ENCODE measurements around the gene CAPZB.
"Not testable (repeated sequence)": the region's sequence is repeated elsewhere in the genome, so short reads cannot be mapped to it uniquely, and the experiment has no call there.

Gene CAPZB

DNA sequence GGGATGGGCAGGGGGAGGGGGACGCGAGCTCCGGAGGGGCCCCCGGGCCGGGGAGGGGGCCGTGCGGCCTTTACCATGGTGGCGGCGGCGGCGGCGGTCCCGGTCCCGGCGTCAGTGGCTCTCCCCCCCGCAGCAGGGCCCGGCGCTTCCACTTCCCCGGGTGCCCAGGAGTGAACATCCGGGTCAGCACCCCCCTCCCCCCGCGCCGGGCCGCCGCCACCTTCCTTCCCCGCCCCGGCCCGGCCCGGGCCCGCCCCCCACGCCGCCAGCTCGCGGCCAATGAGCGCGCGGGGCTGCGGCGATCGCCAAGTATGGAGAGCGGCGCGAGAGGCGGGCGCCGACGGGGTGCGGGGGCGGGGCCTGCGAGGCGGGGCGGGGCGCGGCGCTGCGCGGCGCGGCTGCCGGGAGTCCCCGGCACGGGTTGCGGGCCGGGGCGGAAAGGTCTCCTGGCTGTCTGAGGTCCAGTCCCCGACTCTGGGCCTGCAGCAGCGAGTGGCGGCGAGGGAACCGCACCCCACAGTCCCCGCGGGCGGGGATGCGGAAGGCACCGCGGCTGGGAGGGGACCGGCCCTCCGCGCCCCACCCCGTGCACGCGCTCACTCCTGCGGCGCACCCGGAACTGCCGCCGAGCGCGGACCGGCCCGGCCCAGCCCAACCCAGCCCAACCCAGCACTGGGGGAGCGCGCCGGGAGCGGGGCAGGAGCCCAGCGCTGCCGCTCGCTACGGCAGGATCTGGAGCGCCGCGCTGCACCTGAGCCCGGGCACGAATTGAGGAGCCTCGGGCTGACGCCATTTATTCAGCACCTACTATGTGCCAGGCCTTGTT lies at the start of gene CAPZB:
Gene CAPZB (minus strand): TSS at position 178 of the 826 bp plus-strand sequence. CDS start 101 bp downstream, at position 77.
- peak; percentile 94 for DNase-seq (ENCODE audit: low read depth)

DNA sequence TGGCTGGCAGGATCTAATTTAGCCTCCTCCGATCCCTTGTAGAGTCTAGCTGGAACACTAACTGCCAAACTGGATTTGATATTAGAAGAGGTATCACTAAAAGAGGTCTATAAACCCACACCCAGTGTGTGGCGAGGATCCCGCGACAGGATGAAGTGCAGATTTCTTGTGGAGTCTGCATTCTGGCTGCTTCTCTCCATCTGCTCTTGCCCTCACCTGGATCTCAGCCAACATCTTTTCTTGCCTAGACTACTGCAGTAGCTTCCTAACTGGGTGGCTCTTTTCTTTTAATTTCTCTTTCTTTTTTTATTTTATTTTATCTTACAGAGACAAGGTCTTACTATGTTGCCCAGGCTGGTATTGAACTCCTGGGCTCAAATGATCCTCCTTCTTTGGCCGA lies 48.9 kb upstream of the CAPZB start:
- DNase-seq (ENCODE audit: low read depth): no peak

DNA sequence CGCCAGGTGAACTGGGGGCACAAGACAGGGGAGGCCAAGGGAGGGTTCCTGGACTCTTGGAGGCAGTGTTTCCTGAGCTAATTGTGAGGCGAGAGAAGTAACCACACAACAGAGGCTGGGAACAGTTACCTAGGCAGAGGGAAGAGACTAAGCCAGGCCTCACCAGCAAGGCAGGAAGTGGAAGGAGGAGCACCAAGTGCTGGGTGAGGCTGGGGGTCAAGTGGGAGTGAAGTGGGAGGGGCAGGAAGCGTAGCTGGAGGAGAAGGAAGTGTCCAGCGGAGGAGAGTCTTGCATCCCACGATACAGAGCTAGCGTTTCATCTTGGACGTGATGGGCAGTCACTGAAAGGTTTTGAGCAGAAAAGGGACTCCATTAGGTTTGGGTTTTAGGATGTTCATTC lies 48.3 kb upstream of the CAPZB start:
- DNase-seq (ENCODE audit: low read depth): no peak

DNA sequence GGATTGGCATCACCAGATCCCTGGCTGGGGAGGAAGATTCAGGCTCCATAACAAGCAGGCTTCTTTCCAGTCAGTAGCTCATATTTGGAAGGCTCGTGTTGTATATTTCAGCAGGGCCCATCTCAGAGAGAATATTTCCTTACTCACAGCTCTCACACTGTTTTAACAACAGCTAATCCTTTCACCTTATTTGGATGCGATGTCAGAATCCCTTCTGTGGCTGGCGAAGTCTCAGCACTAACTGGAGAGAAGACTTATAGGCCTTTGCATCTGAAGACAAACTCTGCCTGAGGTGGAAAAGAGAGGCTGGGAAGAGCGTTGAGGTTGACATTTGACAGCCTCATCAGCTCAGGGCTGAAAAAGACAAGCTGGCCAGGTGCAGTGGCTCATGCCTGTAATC lies 47.2 kb upstream of the CAPZB start:
- DNase-seq (ENCODE audit: low read depth): no peak

DNA sequence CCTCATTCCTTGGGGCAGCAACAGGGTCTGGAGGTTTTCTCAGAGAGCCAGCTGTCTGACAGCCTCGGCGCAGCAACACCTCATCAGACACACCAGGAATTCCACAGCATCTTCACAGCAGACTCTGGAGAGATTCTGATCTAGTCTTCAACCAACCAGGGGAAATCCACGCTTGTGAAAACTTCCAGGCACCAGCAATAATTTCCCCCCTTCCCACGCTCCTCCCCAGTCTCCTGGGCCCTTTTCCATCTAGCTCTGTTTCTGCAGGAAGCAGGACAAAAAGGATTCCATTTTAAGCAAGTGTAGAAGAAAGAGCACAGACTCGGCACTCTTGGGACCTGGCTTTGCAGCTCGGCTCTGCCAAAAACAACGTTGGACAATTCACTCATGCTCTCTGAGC lies 44.3 kb upstream of the CAPZB start:
- DNase-seq (ENCODE audit: low read depth): no peak

DNA sequence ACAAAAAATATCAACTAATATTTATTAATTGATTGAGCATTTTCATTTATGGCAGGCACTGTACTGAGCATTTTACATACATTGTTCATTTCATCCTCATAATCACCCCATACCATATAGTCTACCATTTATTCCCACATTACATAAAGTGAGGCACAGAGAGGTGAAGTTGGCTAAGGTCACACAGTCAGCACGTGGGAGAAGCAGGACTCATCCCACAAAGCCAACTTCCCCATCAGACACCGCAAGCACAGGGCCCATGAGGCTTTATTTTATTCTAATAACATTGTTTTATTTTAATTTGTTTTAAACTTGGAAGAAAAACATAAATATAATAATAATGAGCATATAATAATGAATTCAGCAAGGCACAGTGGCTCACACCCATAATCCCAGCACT lies 43.1 kb upstream of the CAPZB start:
- DNase-seq (ENCODE audit: low read depth): no peak

DNA sequence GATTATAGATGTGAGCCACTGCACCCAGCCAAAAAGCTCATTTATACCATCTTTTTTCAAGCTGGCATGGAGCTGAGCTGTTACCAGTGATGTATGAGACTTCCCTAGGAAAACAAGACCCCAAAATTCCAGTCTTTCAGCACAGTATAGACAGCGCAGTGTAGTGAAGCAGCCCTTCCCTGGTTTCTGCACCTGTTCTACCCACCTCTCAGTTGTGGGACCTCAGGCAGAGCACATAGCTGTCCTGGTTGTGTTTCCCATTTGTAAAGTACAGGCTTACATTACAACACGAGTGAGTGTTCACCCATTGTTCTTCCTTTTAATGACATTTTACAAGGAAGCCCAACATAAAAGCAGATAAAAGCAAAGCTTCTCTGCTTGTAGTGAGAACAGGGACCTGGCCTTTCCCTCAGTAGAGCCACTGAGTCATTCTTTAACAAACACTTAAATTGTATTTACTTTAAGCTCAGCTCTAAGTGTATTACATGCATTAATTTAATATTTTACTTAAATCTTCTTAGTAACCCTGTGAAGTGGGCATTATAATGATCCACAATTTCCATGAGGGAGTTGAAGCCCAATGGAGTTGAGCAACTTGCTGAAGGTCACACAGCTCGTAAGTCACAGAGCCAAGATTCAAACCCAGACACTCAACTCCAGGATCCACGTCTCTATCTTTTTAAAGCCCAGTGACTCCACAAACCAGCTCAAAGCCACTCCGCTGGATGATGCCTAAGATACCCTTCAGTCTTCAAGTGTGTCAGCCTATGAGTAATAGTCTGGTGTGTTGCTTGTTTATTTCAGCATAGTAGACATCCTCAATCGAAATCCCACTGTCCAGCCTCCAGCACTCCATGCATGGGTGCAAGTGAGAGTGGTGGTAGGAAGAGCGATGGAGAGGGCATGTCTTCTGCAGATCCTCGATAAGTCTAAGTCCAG lies 40.5 kb upstream of the CAPZB start:
- DNase-seq (ENCODE audit: low read depth): no peak

DNA sequence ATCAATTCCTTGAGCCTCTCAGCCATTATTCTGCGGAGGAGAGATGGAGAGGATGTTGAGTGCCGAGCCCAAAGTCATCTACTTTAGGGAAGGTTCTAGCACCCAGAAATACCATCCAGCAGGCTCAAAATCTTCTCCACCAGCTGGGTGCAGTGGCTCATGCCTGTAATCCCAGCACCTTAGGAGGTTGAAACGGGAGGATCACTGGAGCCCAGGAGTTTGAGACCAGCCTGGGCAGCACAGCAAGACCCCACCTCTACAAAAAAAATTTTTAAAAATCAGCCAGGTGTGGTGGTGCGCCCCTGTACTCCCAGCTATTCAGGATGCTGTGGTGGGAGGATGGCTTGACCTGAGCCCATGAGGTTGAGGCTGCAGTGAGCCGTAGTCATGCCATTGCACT lies 39.5 kb upstream of the CAPZB start:
- DNase-seq (ENCODE audit: low read depth): no peak

DNA sequence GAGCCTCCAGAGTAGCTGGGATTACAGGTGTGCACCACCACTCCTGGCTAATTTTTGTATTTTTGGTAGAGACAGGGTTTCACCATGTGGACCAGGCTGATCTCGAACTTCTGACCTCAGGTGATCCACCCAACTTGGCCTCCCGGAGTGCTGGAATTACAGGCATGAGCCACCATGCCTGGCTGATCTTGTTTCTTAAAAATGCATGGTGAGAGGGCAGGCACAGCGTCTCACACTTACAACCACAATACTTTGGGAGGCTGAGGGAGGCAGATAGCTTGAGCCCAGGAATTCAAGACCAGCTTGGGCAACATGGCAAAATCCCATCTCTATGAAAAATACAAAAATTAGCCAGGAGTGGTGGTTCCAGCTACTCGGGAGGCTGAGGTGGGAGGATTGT lies 37.2 kb upstream of the CAPZB start:
- DNase-seq (ENCODE audit: low read depth): not testable (repeated sequence)

DNA sequence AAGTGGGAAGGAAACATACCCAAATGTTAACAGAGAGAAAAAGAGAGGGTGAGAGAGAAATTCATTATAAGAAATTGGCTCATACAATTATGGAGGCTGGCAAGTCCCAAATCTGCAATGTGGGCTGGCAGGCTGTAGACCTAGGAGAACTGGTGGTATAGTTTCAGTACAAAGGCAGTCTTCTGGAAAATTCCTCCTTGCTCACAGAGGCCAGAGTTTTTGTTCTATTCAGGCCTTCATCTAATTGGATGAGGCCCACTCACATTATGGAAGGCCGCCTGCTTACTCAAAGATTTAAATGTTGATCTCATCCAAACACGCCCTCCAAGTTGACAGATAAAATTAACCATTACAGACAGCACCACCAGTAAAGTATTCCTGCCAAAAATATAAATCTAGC lies 36.1 kb upstream of the CAPZB start:
- no peak for DNase-seq (ENCODE audit: low read depth)

DNA sequence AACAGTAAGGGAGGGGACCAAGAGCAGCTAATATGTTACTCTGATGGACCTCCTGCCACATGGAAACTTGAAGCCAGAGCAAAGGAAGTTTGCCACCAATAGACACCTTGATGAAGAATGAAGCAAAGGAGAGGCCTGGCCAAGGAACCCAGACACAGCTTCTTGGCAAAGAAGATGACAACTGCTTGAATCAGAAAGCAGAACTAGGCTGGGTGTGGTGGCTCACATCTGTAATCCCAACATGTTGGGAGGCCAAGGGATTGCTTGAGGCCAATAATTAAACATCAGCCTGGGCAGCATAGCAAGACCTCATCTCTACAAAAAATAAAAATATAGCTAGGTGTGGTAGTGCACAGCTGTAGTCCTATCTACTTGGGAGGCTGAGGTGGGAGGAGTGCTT lies 31.7 kb upstream of the CAPZB start:
- DNase-seq (ENCODE audit: low read depth): no peak

DNA sequence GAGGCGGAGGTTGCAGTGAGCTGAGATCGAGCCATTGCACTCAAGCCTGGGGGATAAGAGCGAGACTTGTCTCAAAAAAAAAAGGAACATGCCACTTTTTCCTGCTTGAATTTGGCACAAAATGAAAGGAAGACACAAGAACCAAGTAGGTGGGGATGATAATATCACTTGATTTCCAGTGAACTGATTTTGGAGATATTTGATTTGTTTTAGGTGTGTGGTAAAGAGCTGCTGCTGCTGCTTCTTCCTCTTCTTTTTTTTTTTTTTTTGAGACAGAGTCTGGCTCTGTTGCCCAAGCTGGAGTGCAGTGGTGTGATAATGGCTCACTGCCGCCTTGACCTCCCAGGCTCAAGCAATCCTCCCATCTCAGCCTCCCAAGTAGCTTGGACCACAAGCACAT lies 29.9 kb upstream of the CAPZB start:
- DNase-seq (ENCODE audit: low read depth): no peak

DNA sequence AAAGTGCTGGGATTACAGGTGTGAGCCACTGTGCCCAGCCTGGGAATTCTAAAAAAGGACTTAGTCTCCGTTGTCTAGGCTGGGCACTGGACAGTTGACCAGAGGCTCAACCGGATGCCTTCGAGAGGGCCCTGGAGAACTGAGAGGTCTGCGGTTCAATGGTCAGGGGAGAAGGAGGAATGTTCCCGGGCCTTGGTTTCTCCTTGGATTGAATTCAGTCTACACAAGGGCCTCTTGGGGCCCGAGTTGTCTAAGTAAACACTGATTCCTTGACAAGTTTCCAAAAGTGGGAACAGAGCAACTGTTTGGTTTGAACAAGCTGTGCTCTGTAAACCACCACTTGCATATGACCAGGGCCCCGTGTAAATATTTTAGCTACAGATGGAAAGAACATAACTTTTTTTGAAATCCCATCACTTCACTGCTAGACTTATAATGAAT lies 29.1 kb upstream of the CAPZB start:
- no peak for DNase-seq (ENCODE audit: low read depth)

DNA sequence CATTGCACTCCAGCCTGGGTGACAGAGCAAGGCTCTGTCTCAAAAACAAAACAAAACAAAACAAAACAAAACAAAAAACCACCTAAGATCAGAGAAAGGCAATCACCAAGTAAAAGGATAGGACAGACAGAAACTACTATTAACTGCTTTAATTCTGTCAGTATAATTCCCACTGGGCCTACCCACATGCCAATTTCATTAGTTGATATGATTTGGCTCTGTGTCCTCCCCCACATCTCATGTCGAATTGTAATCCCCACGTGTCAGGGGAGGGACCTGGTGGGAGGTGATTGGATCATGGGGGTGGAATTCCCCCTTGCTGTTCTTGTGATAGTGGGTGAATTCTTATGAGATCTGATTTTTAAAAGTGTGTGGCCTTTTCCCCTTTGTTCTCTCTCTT lies 27.2 kb upstream of the CAPZB start:
- DNase-seq (ENCODE audit: low read depth): no peak

DNA sequence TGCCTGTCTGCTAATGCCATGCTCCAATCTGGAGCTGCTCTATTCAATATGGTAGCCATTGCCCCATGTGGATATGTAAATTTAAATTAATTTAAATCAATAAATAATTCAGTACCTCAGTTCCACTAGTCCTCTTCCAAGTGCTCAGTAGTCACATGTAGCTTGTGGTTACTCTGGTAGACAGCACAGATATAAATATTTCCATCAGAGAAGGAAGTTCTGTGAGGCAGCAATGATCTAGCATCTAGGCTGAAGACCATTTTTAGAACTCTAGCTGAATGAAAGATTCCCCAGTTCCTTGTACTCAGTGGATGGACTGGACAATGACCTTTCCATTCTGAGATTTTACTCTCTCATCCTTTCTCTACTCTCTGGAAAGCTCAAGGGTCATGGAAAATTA lies 25.8 kb upstream of the CAPZB start:
- DNase-seq (ENCODE audit: low read depth): no peak

DNA sequence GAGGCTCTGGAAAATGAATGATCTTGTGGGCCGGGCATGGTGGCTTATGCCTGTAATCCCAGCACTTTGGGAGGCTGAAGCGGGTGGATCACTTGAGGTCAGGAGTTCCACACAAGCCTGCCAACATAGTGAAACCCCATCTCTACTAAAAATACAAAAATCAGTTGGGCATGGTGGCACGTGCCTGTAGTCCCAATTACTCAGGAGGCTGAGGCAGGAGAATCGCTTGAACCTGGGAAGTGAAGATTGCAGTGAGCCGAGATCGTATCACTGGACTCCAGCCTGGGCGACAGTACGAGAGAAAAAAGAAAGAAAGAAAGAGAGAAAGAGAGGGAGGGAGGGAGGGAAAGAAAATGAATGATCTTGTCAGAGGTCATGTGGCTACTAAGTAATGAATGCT lies 24.3 kb upstream of the CAPZB start:
- not testable (repeated sequence) for DNase-seq (ENCODE audit: low read depth)

DNA sequence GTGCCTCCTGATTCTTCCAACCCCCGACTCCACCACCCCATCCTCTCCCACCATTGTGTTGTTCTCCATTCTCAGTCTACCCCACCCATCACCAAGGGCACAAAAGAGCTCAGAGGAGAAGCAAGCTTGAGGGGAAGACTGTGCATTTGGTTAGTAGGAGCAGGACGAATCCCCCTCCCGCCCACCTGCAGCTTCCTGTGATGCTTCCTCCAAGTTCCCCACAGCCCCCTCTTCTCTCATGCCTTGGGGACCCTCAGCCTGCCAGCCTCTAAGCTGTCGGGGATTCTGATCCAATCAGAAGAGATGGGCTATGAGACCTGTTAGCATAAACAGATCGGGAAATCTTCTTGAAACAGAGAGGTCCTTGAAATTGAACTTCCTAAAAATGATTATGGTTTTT lies 22.2 kb upstream of the CAPZB start:
- DNase-seq (ENCODE audit: low read depth): no peak

DNA sequence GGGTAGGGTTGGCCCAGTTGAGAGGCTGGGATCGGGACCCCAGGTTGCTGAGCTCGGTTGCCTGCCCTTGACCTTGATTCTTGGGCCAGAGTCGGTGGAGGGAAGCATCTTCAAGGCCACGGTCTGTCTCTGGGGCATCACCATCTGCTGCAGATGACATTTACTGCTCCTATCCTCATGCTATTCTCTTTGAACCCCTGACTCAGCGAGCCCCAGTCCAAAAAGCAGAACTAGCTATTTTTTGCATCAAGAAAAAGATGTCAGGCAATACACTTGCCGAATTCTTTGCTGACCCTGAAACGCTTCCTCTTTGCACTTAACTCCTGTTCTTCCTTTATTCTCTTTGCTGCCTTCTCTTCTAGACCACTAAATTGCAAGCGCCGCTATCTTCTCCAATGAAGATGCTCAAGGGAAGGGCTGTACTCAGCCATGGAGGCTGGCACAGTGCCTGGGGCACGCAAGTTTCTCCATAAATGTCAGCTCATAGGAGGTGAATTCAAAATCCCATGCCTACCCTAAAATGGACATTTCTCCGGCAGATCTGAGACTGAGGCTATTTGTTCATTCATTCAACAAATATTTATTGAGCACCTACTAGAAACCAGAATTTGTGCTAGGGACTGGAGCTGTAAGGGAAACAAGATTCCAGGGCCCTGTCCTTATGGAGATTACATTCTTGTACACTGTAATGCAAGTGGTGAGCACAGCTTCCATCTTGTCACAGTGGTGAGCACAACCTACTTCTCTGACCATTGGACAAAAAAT lies 20.5 kb upstream of the CAPZB start:
- DNase-seq (ENCODE audit: low read depth): no peak

DNA sequence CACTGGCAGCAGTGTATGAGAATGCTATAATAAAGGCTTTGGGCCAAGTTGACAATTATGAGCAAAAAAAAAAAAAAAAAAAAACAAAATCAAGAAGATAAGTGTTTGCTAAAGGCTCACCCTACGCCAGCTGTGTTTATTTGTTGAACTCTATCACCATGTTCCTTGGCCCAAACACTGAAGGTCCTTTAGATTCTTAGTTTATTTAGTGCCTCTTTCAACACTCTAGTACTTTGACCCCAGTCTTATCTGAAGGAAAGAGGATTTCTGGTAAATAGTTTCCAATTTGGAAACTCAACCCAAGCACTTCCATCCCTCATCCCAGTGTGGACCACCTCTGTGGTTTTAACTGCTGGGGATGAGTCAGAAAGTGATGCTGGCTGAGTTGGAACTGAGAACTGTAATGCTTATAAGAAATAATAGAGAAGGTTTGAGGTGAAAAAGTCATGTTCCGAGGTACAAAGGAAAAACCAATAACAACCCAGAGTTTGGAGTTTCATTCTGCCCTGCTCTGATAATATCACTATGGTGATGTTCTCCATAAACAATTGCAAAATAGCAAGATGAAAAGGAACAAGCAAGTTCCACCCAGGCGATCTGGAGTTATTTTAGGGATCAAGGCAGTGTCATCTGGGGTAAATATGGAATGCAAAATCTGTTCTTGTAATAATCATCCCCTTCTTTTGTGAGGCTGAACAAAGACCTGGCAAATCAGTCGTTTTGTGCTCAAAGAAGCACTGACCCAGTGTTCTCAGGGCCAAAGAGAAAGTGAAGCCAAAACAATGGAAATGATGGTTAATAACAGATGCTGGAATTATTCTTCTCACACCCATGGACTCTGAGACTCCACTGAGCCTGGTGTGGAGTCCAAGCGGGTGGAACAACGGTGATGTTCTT lies 19.7 kb upstream of the CAPZB start:
- no peak for DNase-seq (ENCODE audit: low read depth)

DNA sequence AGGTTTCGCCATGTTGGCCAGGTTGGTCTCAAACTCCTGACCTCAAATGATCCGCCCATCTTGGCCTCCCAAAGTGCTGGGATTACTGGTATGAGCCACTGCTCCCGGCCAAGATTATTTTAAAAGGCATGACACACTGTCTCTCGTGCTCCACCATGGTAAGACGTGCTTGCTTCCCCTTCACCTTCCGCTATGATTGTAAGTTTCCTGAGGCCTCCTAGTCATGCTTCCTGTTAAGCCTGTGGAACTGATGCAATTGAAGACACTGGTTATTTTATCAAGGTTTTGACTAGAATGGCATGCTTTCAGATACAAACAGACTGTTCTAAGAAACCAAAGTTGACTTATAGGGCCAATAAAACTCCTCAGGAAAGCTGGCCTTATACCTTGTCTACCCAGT lies 16.9 kb upstream of the CAPZB start:
- DNase-seq (ENCODE audit: low read depth): not testable (repeated sequence)

DNA sequence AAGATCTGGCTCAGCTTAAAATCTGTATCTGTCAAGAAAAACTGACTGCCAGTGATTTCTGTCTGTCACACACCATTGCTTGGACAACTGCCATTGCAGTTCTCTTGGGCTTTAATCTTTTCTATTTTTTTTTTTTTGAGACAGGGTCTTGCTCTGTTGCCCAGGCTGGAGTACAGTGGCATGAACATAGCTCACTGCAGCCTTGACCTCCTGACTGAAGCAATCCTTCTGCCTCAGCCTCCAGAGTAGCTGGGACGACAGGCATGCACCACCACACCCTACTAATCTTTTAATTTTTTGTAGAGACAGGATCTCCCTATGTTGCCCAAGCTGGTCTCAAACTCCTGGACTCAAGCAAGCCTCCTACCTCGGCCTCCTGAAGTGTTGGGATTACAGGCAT lies 14.5 kb upstream of the CAPZB start:
- DNase-seq (ENCODE audit: low read depth): not testable (repeated sequence)

Data from activated T-cell treated with anti-CD3 and anti-CD28 coated beads for 1 hour (primary cell).